Islet precursor cell (in vitro differentiated cells): ENCODE data around the gene PATJ.

Experiments
- DNase-seq: peaks from one replicate; pipeline ENCODE4 v3.0.0-alpha.2; 2018

PATJ gene

DNA sequence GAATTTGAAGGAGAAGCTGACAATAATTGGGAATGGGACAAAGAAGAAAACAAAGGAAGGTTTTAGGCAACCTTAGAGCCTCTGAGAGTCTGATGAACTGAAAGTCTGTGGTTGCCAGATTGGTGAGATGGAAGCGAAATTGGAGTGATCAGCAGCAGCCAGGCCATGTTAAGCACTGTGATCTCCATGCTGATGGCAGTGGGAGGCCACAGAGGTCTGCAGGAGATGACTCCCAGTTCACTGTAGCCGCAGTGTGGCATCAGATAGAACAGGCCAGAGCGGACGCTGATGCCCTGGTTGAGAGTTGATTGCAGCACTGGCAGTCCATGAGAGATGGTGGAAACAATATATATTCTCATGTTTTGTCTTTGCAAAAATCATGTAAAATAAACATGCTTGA lies 314.9 kb downstream of the PATJ start:
- no peak for DNase-seq

DNA sequence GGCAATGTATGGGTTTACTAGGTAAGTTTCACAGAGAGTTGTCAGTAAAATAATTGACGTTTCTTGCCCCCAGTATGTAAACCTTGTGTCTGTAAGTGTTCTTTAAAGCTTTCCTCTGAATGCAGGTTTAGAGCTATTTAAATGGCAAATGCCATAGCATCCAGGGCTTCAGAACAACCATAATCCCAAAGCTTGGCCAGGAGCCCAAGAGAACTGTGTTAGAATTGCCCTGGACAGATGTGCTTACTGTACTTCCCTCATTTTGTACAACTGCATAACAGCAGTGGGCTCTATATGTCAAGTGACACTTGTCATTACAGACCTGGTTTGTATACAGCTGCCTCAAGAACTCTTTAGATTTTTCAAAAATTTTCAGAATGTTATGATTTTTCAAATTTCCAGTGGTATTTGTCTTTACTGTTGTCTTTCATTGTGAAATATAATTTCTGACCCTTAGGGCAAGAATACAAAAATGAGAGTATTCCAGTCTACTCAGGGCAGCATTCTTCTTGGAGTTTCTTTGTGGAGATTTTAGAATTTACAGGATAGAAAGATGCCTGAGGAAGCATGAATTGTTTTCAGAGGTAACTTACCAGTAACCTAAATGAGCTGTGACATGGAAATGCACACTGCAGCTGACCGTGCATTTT lies 315.5 kb downstream of the PATJ start:
- no peak for DNase-seq

- no peak for DNase-seq
Measured at GRCh38 chr1:62058956-62059355, 316.7 kb downstream of the PATJ start.

GRCh38 chr1:62062087-62062486 lies 319.8 kb downstream of the PATJ start:
- DNase-seq = no peak

- no peak for DNase-seq
Measured at GRCh38 chr1:62064829-62065407, 322.6 kb downstream of the PATJ start.

DNA sequence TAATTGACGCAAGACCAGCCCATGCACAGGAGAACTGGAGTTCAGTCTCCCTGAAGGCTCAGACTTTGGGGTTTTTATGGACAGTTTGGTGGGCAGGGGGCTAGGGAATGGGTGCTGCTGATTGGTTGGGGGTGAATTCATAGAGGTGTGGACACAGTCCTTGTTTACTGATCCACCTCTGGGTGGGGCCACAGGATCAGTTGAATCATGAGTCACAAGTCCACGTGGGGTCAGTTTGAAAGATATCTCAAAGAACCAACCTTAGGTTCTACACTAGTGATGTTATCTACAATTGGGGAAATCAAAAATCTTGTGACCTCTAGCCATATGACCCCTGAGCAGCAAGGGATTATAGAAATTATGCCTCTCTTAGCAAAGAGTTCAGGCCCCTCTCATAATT lies 324.4 kb downstream of the PATJ start:
- no peak for DNase-seq

- DNase-seq = no peak
Measured at GRCh38 chr1:62068416-62068843, 326.1 kb downstream of the PATJ start.

- DNase-seq = no peak
Measured at GRCh38 chr1:62068978-62069377, 326.7 kb downstream of the PATJ start.

GRCh38 chr1:62070384-62071011 lies 328.2 kb downstream of the PATJ start:
- DNase-seq = no peak

- DNase-seq = no peak
Measured at GRCh38 chr1:62071695-62072094, 329.4 kb downstream of the PATJ start.

- DNase-seq = no peak
Measured at GRCh38 chr1:62076286-62076685, 334.0 kb downstream of the PATJ start.

DNA sequence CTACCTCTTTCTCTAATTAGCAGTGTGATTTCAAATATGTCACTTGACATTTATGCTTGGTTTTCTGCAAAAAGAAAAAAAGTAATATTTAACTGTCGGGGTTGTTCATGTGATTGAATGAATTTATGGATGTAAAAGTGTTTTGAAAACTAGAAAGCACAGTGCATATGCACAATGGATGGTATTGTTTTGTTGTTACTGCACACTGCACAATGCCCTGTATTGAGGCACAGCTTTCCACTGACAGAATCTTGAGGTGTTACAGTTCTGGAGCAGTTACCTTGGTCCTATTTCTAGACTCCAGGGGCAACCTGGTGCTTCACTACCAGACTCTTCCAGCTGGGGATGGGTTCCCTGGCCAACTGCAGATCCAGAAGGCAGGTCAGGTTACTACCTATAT lies 335.5 kb downstream of the PATJ start:
- DNase-seq = no peak

GRCh38 chr1:62082456-62083363 lies 340.4 kb downstream of the PATJ start:
- peak; percentile 57 for DNase-seq

DNA sequence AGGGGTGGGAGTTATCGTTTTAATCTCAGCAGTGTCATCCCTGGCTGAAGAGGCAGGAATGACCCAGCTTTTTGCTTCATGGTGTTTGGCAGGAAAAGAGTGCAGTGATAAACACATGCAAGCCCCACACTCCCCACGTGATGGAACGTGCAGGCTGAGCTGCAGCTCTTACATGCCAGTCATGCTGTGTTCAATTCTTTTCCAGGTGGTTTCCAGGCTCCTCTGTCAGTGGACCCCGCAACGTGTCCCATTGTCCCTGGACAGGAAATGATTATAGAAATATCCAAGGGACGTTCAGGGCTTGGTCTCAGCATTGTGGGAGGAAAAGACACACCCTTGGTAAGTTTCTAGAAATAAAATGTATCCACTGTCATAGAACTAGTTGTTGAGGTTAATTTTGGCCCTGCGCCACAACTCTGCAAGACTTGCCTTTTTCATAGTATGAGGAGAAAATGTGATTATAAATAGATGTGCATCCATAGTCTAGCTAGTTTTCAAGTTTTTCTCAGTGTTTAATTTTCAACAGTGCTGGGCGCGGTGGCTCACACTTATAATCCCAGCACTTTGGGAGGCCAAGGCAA lies 342.1 kb downstream of the PATJ start:
- DNase-seq = no peak

- no peak for DNase-seq
Measured at GRCh38 chr1:62088439-62088838, 346.2 kb downstream of the PATJ start.

- DNase-seq = no peak
Measured at GRCh38 chr1:62089570-62089969, 347.3 kb downstream of the PATJ start.

GRCh38 chr1:62090016-62090415 lies 347.7 kb downstream of the PATJ start:
- DNase-seq = no peak

- DNase-seq = no peak
Measured at GRCh38 chr1:62092110-62092509, 349.8 kb downstream of the PATJ start.

- no peak for DNase-seq
Measured at GRCh38 chr1:62093261-62093660, 351.0 kb downstream of the PATJ start.

DNA sequence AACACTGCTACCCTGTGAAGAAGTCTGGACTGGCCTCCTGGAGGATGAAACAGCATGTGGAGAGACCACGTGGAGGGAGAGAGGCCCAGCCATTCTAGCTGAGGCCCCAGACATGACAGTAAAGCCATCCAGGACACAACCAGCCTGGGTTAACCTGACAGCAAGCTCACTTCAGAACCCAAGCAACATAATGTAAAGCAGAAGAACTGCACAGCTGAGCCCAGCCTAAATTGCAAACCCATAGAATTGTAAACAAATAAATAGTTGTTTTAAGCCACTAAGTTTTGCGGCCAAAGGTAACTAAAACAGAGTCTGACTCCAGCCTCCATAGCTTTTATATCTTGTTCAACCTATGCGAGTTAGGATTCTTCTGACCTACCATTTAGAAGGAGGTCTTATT lies 355.2 kb downstream of the PATJ start:
- no peak for DNase-seq

- no peak for DNase-seq
Measured at GRCh38 chr1:62100442-62100841, 358.2 kb downstream of the PATJ start.

GRCh38 chr1:62103846-62104245 lies 361.6 kb downstream of the PATJ start:
- no peak for DNase-seq

DNA sequence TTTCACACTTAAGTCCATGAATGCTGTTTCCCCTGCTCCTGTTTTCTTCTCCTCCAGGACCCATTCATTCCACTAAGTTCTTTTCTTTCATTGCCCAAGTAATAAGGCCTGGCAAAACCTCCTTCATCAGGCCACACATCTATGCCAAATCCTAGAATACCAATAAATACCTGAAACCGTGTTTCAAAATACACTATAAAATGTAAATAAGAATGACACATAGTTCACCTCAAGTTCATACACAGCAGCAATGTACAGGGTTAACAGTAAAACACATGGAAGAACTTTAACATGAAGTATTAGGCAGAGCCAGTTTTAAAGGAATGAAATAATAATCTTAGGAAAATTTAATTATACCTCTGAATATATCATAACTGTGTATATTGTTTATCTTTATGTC lies 365.6 kb downstream of the PATJ start:
- no peak for DNase-seq
